ENCODE results near the gene ZBTB2. TPM values are rescaled to one million over a fixed set of nuclear protein-coding genes. Genes with fewer than 3 reads are reported as not detected.

ZBTB2 gene
- total RNA-seq (31.9 TPM), polyA plus RNA-seq (10 to 100 TPM; 18.0 to 20.9 (median 19.5) TPM)

- Mint-ChIP-seq H3K4me1 (peaks cover 24 to 74% (median 52%) of the 10 kb centered on the region in 4 donors), H3K27me3 (peaks cover 11% of the 10 kb centered on the region), H3K4me3 (peak within 1 kb of the TSS; percentile 96 to 97 (median 96)), H3K36me3 (peaks cover 4% of the 10 kb centered on the region), H3K9me3 (no peaks in the 10 kb centered on the region), H3K27ac (peak within 1 kb of the TSS; percentile 95 to 97 (median 97))
- H3K4me3 ChIP-seq (ENCODE audit: low read depth, low read length): peak within 1 kb of the TSS; percentile 92
- ATAC-seq (ENCODE audit: low read depth in 2 of 2) (peak; percentile 4 to 8), DNase-seq (peak; percentile 71 to 77 (median 74))
- no peaks in the 10 kb centered on the region for H3K27me3 ChIP-seq (ENCODE audit: control insufficient read depth, insufficient read depth, low read length)
- no peaks in the 10 kb centered on the region for H3K9me3 ChIP-seq (ENCODE audit: control insufficient read depth in 2 of 2, low read length in 2 of 2)
- H3K27ac ChIP-seq (ENCODE audit: insufficient read depth, low read length, poor library complexity, severe bottlenecking): peak within 1 kb of the TSS; percentile 97
- H3K36me3 ChIP-seq (ENCODE audit: control insufficient read depth, insufficient read depth, low read length): no peaks in the 10 kb centered on the region
- H3K4me1 ChIP-seq (ENCODE audit: control insufficient read depth, insufficient read depth, low read length, poor library complexity, severe bottlenecking): peaks cover 76% of the 10 kb centered on the region
Observed at GRCh38 chr6:151391471-151392413, at the start of gene ZBTB2. TSS of gene ZBTB2 (minus strand) at chr6:151391559. CDS start at chr6:151373637, 17,922 bp downstream.

GRCh38 chr6:151440930-151441329 lies 49.6 kb upstream of the ZBTB2 start:
- ATAC-seq (ENCODE audit: low read depth in 2 of 2) (no peak), DNase-seq (peak in 2 of 3 donors; percentile 51)
- H3K27ac Mint-ChIP-seq: peak overlapping the region in 1 of 3 donors; percentile 37
- peaks cover 18% of the 10 kb centered on the region for H3K36me3 Mint-ChIP-seq
- H3K36me3 ChIP-seq (ENCODE audit: control insufficient read depth, insufficient read depth, low read length): peaks cover 19% of the 10 kb centered on the region
- H3K9me3 ChIP-seq (ENCODE audit: control insufficient read depth in 2 of 2, low read length in 2 of 2): no peaks in the 10 kb centered on the region
- H3K4me3 ChIP-seq (ENCODE audit: low read depth, low read length): peak overlapping the region; percentile 23
- H3K27me3 Mint-ChIP-seq: no peaks in the 10 kb centered on the region
- H3K4me1 Mint-ChIP-seq: peaks cover 32 to 63% (median 46%) of the 10 kb centered on the region in 4 donors
- H3K9me3 Mint-ChIP-seq: no peaks in the 10 kb centered on the region
- peaks cover 9% of the 10 kb centered on the region for H3K4me1 ChIP-seq (ENCODE audit: control insufficient read depth, insufficient read depth, low read length, poor library complexity, severe bottlenecking)
- H3K27ac ChIP-seq (ENCODE audit: insufficient read depth, low read length, poor library complexity, severe bottlenecking): no peak overlapping the region
- no peaks in the 10 kb centered on the region for H3K27me3 ChIP-seq (ENCODE audit: control insufficient read depth, insufficient read depth, low read length)
- H3K4me3 Mint-ChIP-seq: peak overlapping the region in 1 of 4 donors; percentile 38

- Mint-ChIP-seq H3K36me3 (peaks cover 17% of the 10 kb centered on the region), H3K4me3 (no peak overlapping the region), H3K27ac (peak overlapping the region in 2 of 3 donors; percentile 2 to 37), H3K4me1 (peaks cover 32 to 63% (median 43%) of the 10 kb centered on the region in 4 donors), H3K9me3 (no peaks in the 10 kb centered on the region), H3K27me3 (no peaks in the 10 kb centered on the region)
- DNase-seq: no peak
- no peak for ATAC-seq (ENCODE audit: low read depth in 2 of 2)
- H3K27ac ChIP-seq (ENCODE audit: insufficient read depth, low read length, poor library complexity, severe bottlenecking): no peak overlapping the region
- H3K4me1 ChIP-seq (ENCODE audit: control insufficient read depth, insufficient read depth, low read length, poor library complexity, severe bottlenecking): peaks cover 9% of the 10 kb centered on the region
- H3K36me3 ChIP-seq (ENCODE audit: control insufficient read depth, insufficient read depth, low read length): peaks cover 19% of the 10 kb centered on the region
- H3K27me3 ChIP-seq (ENCODE audit: control insufficient read depth, insufficient read depth, low read length): no peaks in the 10 kb centered on the region
- peak overlapping the region; percentile 23 for H3K4me3 ChIP-seq (ENCODE audit: low read depth, low read length)
- H3K9me3 ChIP-seq (ENCODE audit: control insufficient read depth in 2 of 2, low read length in 2 of 2): no peaks in the 10 kb centered on the region
Observed at GRCh38 chr6:151440498-151440897, 49.1 kb upstream of the ZBTB2 start.

GRCh38 chr6:151437401-151437800 lies 46.0 kb upstream of the ZBTB2 start:
- Mint-ChIP-seq H3K27me3 (no peaks in the 10 kb centered on the region), H3K9me3 (no peaks in the 10 kb centered on the region), H3K27ac (peak overlapping the region in 1 of 3 donors; percentile 80), H3K4me1 (peaks cover 27 to 47% (median 33%) of the 10 kb centered on the region in 4 donors), H3K4me3 (no peak overlapping the region), H3K36me3 (peaks cover 15% of the 10 kb centered on the region)
- Histone ChIP-seq H3K9me3 (ENCODE audit: control insufficient read depth in 2 of 2, low read length in 2 of 2) (no peaks in the 10 kb centered on the region), H3K27me3 (ENCODE audit: control insufficient read depth, insufficient read depth, low read length) (no peaks in the 10 kb centered on the region), H3K27ac (ENCODE audit: insufficient read depth, low read length, poor library complexity, severe bottlenecking) (no peak overlapping the region), H3K4me3 (ENCODE audit: low read depth, low read length) (no peak overlapping the region), H3K36me3 (ENCODE audit: control insufficient read depth, insufficient read depth, low read length) (peaks cover 8% of the 10 kb centered on the region), H3K4me1 (ENCODE audit: control insufficient read depth, insufficient read depth, low read length, poor library complexity, severe bottlenecking) (peaks cover 9% of the 10 kb centered on the region)
- DNase-seq: no peak
- ATAC-seq (ENCODE audit: low read depth in 2 of 2): no peak

GRCh38 chr6:151436802-151437201 lies 45.4 kb upstream of the ZBTB2 start:
- Histone ChIP-seq H3K4me1 (ENCODE audit: control insufficient read depth, insufficient read depth, low read length, poor library complexity, severe bottlenecking) (peaks cover 9% of the 10 kb centered on the region), H3K27me3 (ENCODE audit: control insufficient read depth, insufficient read depth, low read length) (no peaks in the 10 kb centered on the region), H3K4me3 (ENCODE audit: low read depth, low read length) (no peak overlapping the region), H3K9me3 (ENCODE audit: control insufficient read depth in 2 of 2, low read length in 2 of 2) (no peaks in the 10 kb centered on the region), H3K36me3 (ENCODE audit: control insufficient read depth, insufficient read depth, low read length) (peaks cover 12% of the 10 kb centered on the region), H3K27ac (ENCODE audit: insufficient read depth, low read length, poor library complexity, severe bottlenecking) (no peak overlapping the region)
- H3K27me3 Mint-ChIP-seq: no peaks in the 10 kb centered on the region
- H3K4me3 Mint-ChIP-seq: no peak overlapping the region
- H3K27ac Mint-ChIP-seq: peak overlapping the region in 1 of 3 donors; percentile 40
- H3K4me1 Mint-ChIP-seq: peaks cover 23 to 42% (median 30%) of the 10 kb centered on the region in 4 donors
- peaks cover 15% of the 10 kb centered on the region for H3K36me3 Mint-ChIP-seq
- no peak for ATAC-seq (ENCODE audit: low read depth in 2 of 2)
- no peaks in the 10 kb centered on the region for H3K9me3 Mint-ChIP-seq
- DNase-seq: no peak

GRCh38 chr6:151436300-151436699 lies 44.9 kb upstream of the ZBTB2 start:
- peak overlapping the region in 1 of 3 donors; percentile 40 for H3K27ac Mint-ChIP-seq
- H3K4me3 ChIP-seq (ENCODE audit: low read depth, low read length): no peak overlapping the region
- H3K9me3 Mint-ChIP-seq: no peaks in the 10 kb centered on the region
- no peak overlapping the region for H3K4me3 Mint-ChIP-seq
- no peak overlapping the region for H3K27ac ChIP-seq (ENCODE audit: insufficient read depth, low read length, poor library complexity, severe bottlenecking)
- ATAC-seq (ENCODE audit: low read depth in 2 of 2) (no peak), DNase-seq (no peak)
- peaks cover 17% of the 10 kb centered on the region for H3K36me3 Mint-ChIP-seq
- peaks cover 18 to 38% (median 26%) of the 10 kb centered on the region in 4 donors for H3K4me1 Mint-ChIP-seq
- no peaks in the 10 kb centered on the region for H3K27me3 Mint-ChIP-seq
- peaks cover 14% of the 10 kb centered on the region for H3K36me3 ChIP-seq (ENCODE audit: control insufficient read depth, insufficient read depth, low read length)
- H3K4me1 ChIP-seq (ENCODE audit: control insufficient read depth, insufficient read depth, low read length, poor library complexity, severe bottlenecking): peaks cover 5% of the 10 kb centered on the region
- no peaks in the 10 kb centered on the region for H3K27me3 ChIP-seq (ENCODE audit: control insufficient read depth, insufficient read depth, low read length)
- H3K9me3 ChIP-seq (ENCODE audit: control insufficient read depth in 2 of 2, low read length in 2 of 2): no peaks in the 10 kb centered on the region

- peaks cover 33% of the 10 kb centered on the region for H3K36me3 ChIP-seq (ENCODE audit: control insufficient read depth, insufficient read depth, low read length)
- H3K4me3 ChIP-seq (ENCODE audit: low read depth, low read length): no peak overlapping the region
- Mint-ChIP-seq H3K36me3 (peaks cover 31% of the 10 kb centered on the region), H3K27me3 (no peaks in the 10 kb centered on the region), H3K27ac (no peak overlapping the region), H3K4me3 (no peak overlapping the region), H3K9me3 (no peaks in the 10 kb centered on the region), H3K4me1 (peaks cover 5 to 28% (median 18%) of the 10 kb centered on the region in 4 donors)
- no peak overlapping the region for H3K27ac ChIP-seq (ENCODE audit: insufficient read depth, low read length, poor library complexity, severe bottlenecking)
- DNase-seq (no peak), ATAC-seq (ENCODE audit: low read depth in 2 of 2) (no peak)
- H3K4me1 ChIP-seq (ENCODE audit: control insufficient read depth, insufficient read depth, low read length, poor library complexity, severe bottlenecking): no peaks in the 10 kb centered on the region
- H3K9me3 ChIP-seq (ENCODE audit: control insufficient read depth in 2 of 2, low read length in 2 of 2): no peaks in the 10 kb centered on the region
- H3K27me3 ChIP-seq (ENCODE audit: control insufficient read depth, insufficient read depth, low read length): no peaks in the 10 kb centered on the region
Observed at GRCh38 chr6:151434369-151434768, 43.0 kb upstream of the ZBTB2 start.
